Posterior vena cava (tissue), 2 donors: ENCODE results near the gene NTM. TPM values are rescaled to one million over a fixed set of nuclear protein-coding genes. Genes with fewer than 3 reads are reported as not detected.

ENCODE experiments used
- DNase-seq: peaks from one replicate; pipeline ENCODE4 v3.0.0-alpha.2; 2020; ENCODE audit warnings: low spot score
- intact Hi-C, 2 donors: fragments of 100-400 bp; cut with DNase I; formaldehyde crosslinking; loops; one replicate each; pipeline versions ENCODE4 v1.14.1 to v1.14.2; 2022 to 2023
- total RNA-seq, 2 donors: library from RNA; stranded (reverse); fragmentation: NEBNext Ultra II Directional; extraction: Animal tissue kit (Norgen Biotek cat#: 25700); gene quantifications; one replicate each; pipeline ENCODE4 v1.2.1, GENCODE V29; 2021
- donor health status: DM: yes; HTN: yes; CAD: no.
- donor health status: DM: yes; HTN: yes; CAD: no.

Gene NTM
- total RNA-seq, 2 donors from 2014 or later = 8.2 to 16.1 TPM

- intact Hi-C loops = no loop called here
These were observed 273.9 kb downstream of the NTM start for GRCh38 chr11:131644204-131644795.

GRCh38 chr11:131645237-131645636 is 274.8 kb downstream of the NTM start:
- intact Hi-C loops = no loop called here
- no peak for DNase-seq

More at GRCh38 chr11:131644204-131644795, 273.9 kb downstream of the NTM start:
- DNase-seq = no peak

- DNase-seq = no peak
- intact Hi-C loops = no loop called here
These were observed 279.4 kb downstream of the NTM start for GRCh38 chr11:131649856-131650255.

- DNase-seq = no peak
These were observed 281.8 kb downstream of the NTM start for GRCh38 chr11:131652231-131652630.

GRCh38 chr11:131653260-131653659 is 282.8 kb downstream of the NTM start:
- intact Hi-C loops = loop anchor here in 1 of 2 donors (2.0 kb wide), 1 partner anchor 484 kb away; no protein-coding TSS in a partner anchor
- DNase-seq = no peak

More at GRCh38 chr11:131652231-131652630, 281.8 kb downstream of the NTM start:
- intact Hi-C loops = loop anchor here in 1 of 2 donors (2.0 kb wide), 1 partner anchor 483 kb away; no protein-coding TSS in a partner anchor

- intact Hi-C loops = no loop called here
- DNase-seq = no peak
These were observed 284.4 kb downstream of the NTM start for GRCh38 chr11:131654849-131655248.

GRCh38 chr11:131656179-131656838 is 285.9 kb downstream of the NTM start:
- intact Hi-C loops = no loop called here
- no peak for DNase-seq

- intact Hi-C loops = no loop called here
- no peak for DNase-seq
These were observed 286.4 kb downstream of the NTM start for GRCh38 chr11:131656839-131657211.

GRCh38 chr11:131658414-131658813 is 288.0 kb downstream of the NTM start:
- intact Hi-C loops = no loop called here
- no peak for DNase-seq

GRCh38 chr11:131658952-131659351 is 288.5 kb downstream of the NTM start:
- intact Hi-C loops = no loop called here
- no peak for DNase-seq

- no peak for DNase-seq
- intact Hi-C loops = no loop called here
These were observed 289.5 kb downstream of the NTM start for GRCh38 chr11:131659931-131660330.

- intact Hi-C loops = no loop called here
These were observed 290.7 kb downstream of the NTM start for GRCh38 chr11:131661132-131661531.

GRCh38 chr11:131662317-131662972 is 292.0 kb downstream of the NTM start:
- intact Hi-C loops = no loop called here
- DNase-seq = no peak

More at GRCh38 chr11:131661132-131661531, 290.7 kb downstream of the NTM start:
- DNase-seq = no peak

GRCh38 chr11:131662993-131663392 is 292.6 kb downstream of the NTM start:
- DNase-seq = no peak
- intact Hi-C loops = no loop called here

GRCh38 chr11:131663405-131664200 is 293.2 kb downstream of the NTM start:
- intact Hi-C loops = no loop called here
- no peak for DNase-seq

- DNase-seq = no peak
- intact Hi-C loops = no loop called here
These were observed 293.9 kb downstream of the NTM start for GRCh38 chr11:131664293-131664692.

GRCh38 chr11:131664816-131665215 is 294.4 kb downstream of the NTM start:
- no peak for DNase-seq
- intact Hi-C loops = no loop called here

- intact Hi-C loops = no loop called here
- no peak for DNase-seq
These were observed 295.0 kb downstream of the NTM start for GRCh38 chr11:131665344-131665968.

- no peak for DNase-seq
- intact Hi-C loops = no loop called here
These were observed 295.6 kb downstream of the NTM start for GRCh38 chr11:131666006-131666405.
